H9 (cell line): ENCODE data around the gene DNMBP. TPM values are rescaled to one million over a fixed set of nuclear protein-coding genes. Genes with fewer than 3 reads are reported as not detected.

Experiments used
- DNase-seq: peaks from one replicate; pipeline ENCODE4 v3.0.0-alpha.2; 2017
- H2AFZ ChIP-seq: one replicate; pipeline ENCODE4 v1.6.1; 2013; ENCODE audit warnings: mild to moderate bottlenecking, low read length, control low read depth, moderate library complexity
- H2AK5ac ChIP-seq: 2 replicates; pipeline ENCODE4 v1.6.1; 2013; ENCODE audit warnings: low read length, control low read depth, mixed read lengths; ENCODE audit not compliant: insufficient read length
- H2BK120ac ChIP-seq: one replicate; pipeline ENCODE4 v1.6.1; 2013; ENCODE audit warnings: low read depth, mild to moderate bottlenecking, low read length, control low read depth, inconsistent platforms; ENCODE audit not compliant: poor library complexity, severe bottlenecking
- H2BK12ac ChIP-seq: 2 replicates; pipeline ENCODE4 v1.6.1; 2013; ENCODE audit warnings: low read length, control low read depth, mixed read lengths, low read depth; ENCODE audit not compliant: insufficient read length
- H2BK15ac ChIP-seq: 2 replicates; pipeline ENCODE4 v1.6.1; 2013; ENCODE audit warnings: low read depth, low read length, control low read depth
- H2BK20ac ChIP-seq: one replicate; pipeline ENCODE4 v1.6.1; 2013; ENCODE audit warnings: low read depth, mild to moderate bottlenecking, low read length, control low read depth, inconsistent platforms; ENCODE audit not compliant: poor library complexity, severe bottlenecking
- H2BK5ac ChIP-seq: 2 replicates; pipeline ENCODE4 v1.6.1; 2013; ENCODE audit warnings: low read length, control low read depth, mixed read lengths; ENCODE audit not compliant: insufficient read length
- H3K14ac ChIP-seq: 2 replicates; pipeline ENCODE4 v1.6.1; 2013; ENCODE audit warnings: low read length, control low read depth; ENCODE audit not compliant: insufficient read depth
- H3K18ac ChIP-seq: 2 replicates; pipeline ENCODE4 v1.6.1; 2013; ENCODE audit warnings: low read depth, mild to moderate bottlenecking, mixed read lengths, low read length, control low read depth; ENCODE audit not compliant: insufficient read length
- H3K23ac ChIP-seq: 2 replicates; pipeline ENCODE4 v1.6.1; 2013; ENCODE audit warnings: low read length, control low read depth, mixed read lengths, low read depth; ENCODE audit not compliant: insufficient read length
- H3K23me2 ChIP-seq: 2 replicates; pipeline ENCODE4 v1.6.1; 2013; ENCODE audit warnings: low read depth, mild to moderate bottlenecking, mixed read lengths, low read length, control low read depth; ENCODE audit not compliant: insufficient read length, poor library complexity, severe bottlenecking
- H3K27ac ChIP-seq: 2 replicates; pipeline ENCODE4 v1.5.1; 2013; ENCODE audit warnings: low read length, control low read depth, mixed read lengths, low read depth; ENCODE audit not compliant: insufficient read length
- H3K27me3 ChIP-seq: 2 replicates; pipeline ENCODE4 v1.6.1; 2013; ENCODE audit warnings: low read length, control low read depth, inconsistent platforms; ENCODE audit not compliant: insufficient read depth
- H3K4ac ChIP-seq: 2 replicates; pipeline ENCODE4 v1.6.1; 2013; ENCODE audit warnings: low read depth, mild to moderate bottlenecking, control low read depth, inconsistent platforms, low read length, moderate library complexity
- H3K4me1 ChIP-seq: 2 replicates; pipeline ENCODE4 v1.6.1; 2013; ENCODE audit warnings: low read length, control low read depth, inconsistent platforms; ENCODE audit not compliant: insufficient read depth
- H3K4me2 ChIP-seq: 2 replicates; pipeline ENCODE4 v1.6.1; 2013; ENCODE audit warnings: low read length, control low read depth, mixed read lengths; ENCODE audit not compliant: insufficient read length, insufficient read depth
- H3K56ac ChIP-seq: 2 replicates; pipeline ENCODE4 v1.6.1; 2013; ENCODE audit warnings: low read depth, mild to moderate bottlenecking, mixed read lengths, low read length, control low read depth; ENCODE audit not compliant: insufficient read length
- H3K79me1 ChIP-seq: 2 replicates; pipeline ENCODE4 v1.6.1; 2013; ENCODE audit warnings: low read depth, mild to moderate bottlenecking, moderate library complexity, low read length, control low read depth, inconsistent platforms; ENCODE audit not compliant: insufficient read depth, poor library complexity, severe bottlenecking
- H3K79me2 ChIP-seq: 2 replicates; pipeline ENCODE4 v1.6.1; 2013; ENCODE audit warnings: low read length, control low read depth, inconsistent platforms; ENCODE audit not compliant: insufficient read depth
- H3K9ac ChIP-seq: 2 replicates; pipeline ENCODE4 v1.6.1; 2013; ENCODE audit warnings: low read length, control low read depth, mixed read lengths; ENCODE audit not compliant: insufficient read length; ENCODE audit errors: extremely low read depth
- H3K9me3 ChIP-seq: one replicate; pipeline ENCODE4 v1.6.1; 2013; ENCODE audit warnings: low read depth, low read length, inconsistent platforms; ENCODE audit not compliant: control insufficient read depth
- H3T11ph ChIP-seq: one replicate; pipeline ENCODE4 v1.6.1; 2013; ENCODE audit warnings: mild to moderate bottlenecking, low read length, control low read depth, inconsistent platforms
- H4K20me1 ChIP-seq: one replicate; pipeline ENCODE4 v1.6.1; 2013; ENCODE audit not compliant: control insufficient read depth, insufficient read length, insufficient read depth
- H4K5ac ChIP-seq: 2 replicates; pipeline ENCODE4 v1.6.1; 2013; ENCODE audit warnings: low read depth, mild to moderate bottlenecking, mixed read lengths, low read length, control low read depth; ENCODE audit not compliant: insufficient read length
- H4K8ac ChIP-seq: replicated peaks from 2 replicates; pipeline ENCODE4 v1.6.1; 2013; ENCODE audit warnings: low read length, control low read depth, mixed read lengths, low read depth; ENCODE audit not compliant: insufficient read length
- H4K91ac ChIP-seq: 2 replicates; pipeline ENCODE4 v1.6.1; 2013; ENCODE audit warnings: low read depth, mild to moderate bottlenecking, moderate library complexity, mixed read lengths, low read length, control low read depth; ENCODE audit not compliant: insufficient read length
- H3K27ac Mint-ChIP-seq, 3 experiments: 2 replicates in 2 of 3; 3 replicates in 1 of 3; pipeline ENCODE4 v1.8.0; 2020 to 2021; ENCODE audit warnings: mixed read lengths in 3 of 3, mild to moderate bottlenecking in 1 of 3, moderate library complexity in 1 of 3
- H3K27me3 Mint-ChIP-seq: 2 replicates; pipeline ENCODE4 v1.8.0; 2021; ENCODE audit warnings: low read depth, mild to moderate bottlenecking, moderate library complexity, mixed read lengths
- H3K36me3 Mint-ChIP-seq, 3 experiments: 2 replicates in 2 of 3; 3 replicates in 1 of 3; pipeline ENCODE4 v1.8.0; 2020 to 2021; ENCODE audit warnings: low read depth in 3 of 3, mixed read lengths in 3 of 3; ENCODE audit not compliant: insufficient read depth in 1 of 3
- H3K4me1 Mint-ChIP-seq, 2 experiments: 2 replicates each; pipeline ENCODE4 v1.8.0; 2020; ENCODE audit warnings: mixed read lengths in 2 of 2
- H3K4me3 Mint-ChIP-seq, 2 experiments: 2 replicates in 1 of 2; 3 replicates in 1 of 2; pipeline ENCODE4 v1.8.0; 2020 to 2021; ENCODE audit warnings: mild to moderate bottlenecking in 2 of 2, mixed read lengths in 2 of 2, moderate library complexity in 1 of 2
- H3K9me3 Mint-ChIP-seq, 2 experiments: 2 replicates in 1 of 2; 3 replicates in 1 of 2; pipeline ENCODE4 v1.8.0; 2020; ENCODE audit warnings: mild to moderate bottlenecking in 2 of 2, mixed read lengths in 2 of 2, moderate library complexity in 1 of 2
- CTCF ChIP-seq: fragments of 200-600 bp; sonication (generic); conservative IDR thresholded peaks from 3 replicates; pipeline ENCODE4 v1.8.0; 2021; ENCODE audit warnings: antibody characterized with exemption, mild to moderate bottlenecking
- WGBS: extraction: QIAGEN DNeasy Blood & Tissue Kit; methylation state at CpG from one replicate; pipeline ENCODE4 v1.1.7; 2013; ENCODE audit warnings: missing lambda C conversion rate, low lambda C conversion rate, mixed read lengths; ENCODE audit not compliant: insufficient read length; ENCODE audit errors: extremely low coverage; 5-methylcytosine and 5-hydroxymethylcytosine counted together
- total RNA-seq: library from RNA; stranded (reverse); gene quantifications from 2 replicates; pipeline ENCODE4 v1.2.1, GENCODE V29; 2021

DNMBP gene
- total RNA-seq, 1 experiment from 2014 or later, result 25.6 TPM

DNA sequence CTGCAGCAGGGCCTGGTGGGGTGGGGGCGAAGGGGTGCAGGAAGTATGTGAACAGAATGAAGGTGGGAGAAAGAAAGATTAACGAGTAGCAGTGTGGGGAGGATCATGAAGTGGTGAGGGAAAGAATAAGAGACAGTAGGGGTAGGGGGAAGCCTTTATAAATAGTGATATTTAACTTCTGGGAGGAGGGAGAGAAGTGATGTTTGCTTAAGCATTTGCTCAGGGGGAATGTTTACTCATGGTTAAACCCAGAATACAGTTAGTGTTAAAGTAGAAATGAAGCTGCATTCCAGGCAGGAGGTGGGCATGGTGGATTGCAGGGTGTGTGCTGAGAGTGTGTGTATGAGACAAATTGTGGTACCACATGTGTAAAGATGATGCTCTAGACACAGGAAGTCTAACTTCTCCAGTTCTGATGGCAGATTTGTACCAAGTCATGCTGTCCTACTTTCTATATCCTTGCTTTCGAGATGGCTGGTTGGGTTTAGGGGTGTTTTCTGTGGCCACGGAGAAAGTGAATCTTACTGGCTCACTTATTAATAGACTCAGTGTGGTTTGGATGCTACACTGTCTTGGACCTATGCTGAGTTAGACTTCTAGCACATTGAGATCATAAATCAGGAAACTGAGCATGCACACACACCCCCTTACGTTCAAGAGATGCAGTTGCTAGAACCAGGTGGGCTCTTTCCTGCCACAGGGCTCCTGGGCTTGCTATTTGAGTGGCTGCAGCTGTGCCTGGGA lies 10.6 kb upstream of the DNMBP start:
- no peak overlapping the region for H2AK5ac ChIP-seq
- peaks cover 13 to 17% of the 10 kb centered on the region in 2 experiments for H3K4me1 Mint-ChIP-seq
- no peak overlapping the region for H2BK15ac ChIP-seq
- no peaks in the 10 kb centered on the region for H3K79me2 ChIP-seq
- H3K56ac ChIP-seq, result no peak overlapping the region
- H3K4me2 ChIP-seq, result no peak overlapping the region
- H3K27me3 Mint-ChIP-seq, result no peaks in the 10 kb centered on the region; the same call in 1 of the 2 replicates
- H3K4me3 Mint-ChIP-seq, result no peak overlapping the region; a peak in 1 of 5 replicates
- no peak overlapping the region for H4K91ac ChIP-seq
- no peak; the same call in 2 of the 3 replicates for TF ChIP-seq CTCF
- H2BK120ac ChIP-seq, result no peak overlapping the region
- H2BK12ac ChIP-seq, result no peak overlapping the region
- no peak overlapping the region for H2BK5ac ChIP-seq
- no peak overlapping the region for H3K27ac ChIP-seq
- H3K14ac ChIP-seq, result no peak overlapping the region; the same call in 1 of the 2 replicates
- no CpG with 5 or more reads among the region's 5 CpGs for WGBS
- no peaks in the 10 kb centered on the region for H3K79me1 ChIP-seq
- H3K9me3 Mint-ChIP-seq, result no peaks in the 10 kb centered on the region
- no peak overlapping the region for H3K23ac ChIP-seq
- no peaks in the 10 kb centered on the region for H3K27me3 ChIP-seq
- no peak overlapping the region for H3K4ac ChIP-seq
- no peak overlapping the region for H4K8ac ChIP-seq
- no peak overlapping the region for H3K9ac ChIP-seq
- peak overlapping the region in 2 of 3 experiments; percentile 17 to 38; a peak in 4 of 7 replicates for H3K27ac Mint-ChIP-seq
- no peak overlapping the region for H3K18ac ChIP-seq
- H3T11ph ChIP-seq, result no peak overlapping the region
- H4K5ac ChIP-seq, result no peak overlapping the region
- no peaks in the 10 kb centered on the region for H3K23me2 ChIP-seq
- no peaks in the 10 kb centered on the region for H3K36me3 Mint-ChIP-seq
- no peak overlapping the region for H2BK20ac ChIP-seq
- H3K4me1 ChIP-seq, result no peaks in the 10 kb centered on the region
- H4K20me1 ChIP-seq, result no peaks in the 10 kb centered on the region
- H2AFZ ChIP-seq, result no peak overlapping the region
- no peak for DNase-seq
- H3K9me3 ChIP-seq, result no peaks in the 10 kb centered on the region
